Stimulated activated naive CD8-positive, alpha-beta T cell treated with anti-CD3 and anti-CD28 coated beads, Interleukin-15, amount 100 ng/mL, for 72 hours (primary cell): ENCODE results near the gene VSTM5.

Source experiments
- ATAC-seq: fragments of 150-1000 bp; cut with Tn5 transposase; 2 replicates; pipeline ENCODE4 v1.10.0; 2021; ENCODE audit warnings: mild to moderate bottlenecking, moderate library complexity
- DNase-seq, 2 donors: peaks; one replicate each; pipeline ENCODE4 v3.0.0; 2021 to 2022
- H3K27ac Mint-ChIP-seq, 2 donors: one replicate each; pipeline ENCODE4 v1.8.0; 2022; ENCODE audit warnings: mild to moderate bottlenecking in 2 of 2, mixed read lengths in 2 of 2, moderate library complexity in 2 of 2
- H3K27me3 Mint-ChIP-seq: one replicate; pipeline ENCODE4 v1.8.0; 2022; ENCODE audit warnings: mixed read lengths
- H3K4me1 Mint-ChIP-seq: one replicate; pipeline ENCODE4 v1.8.0; 2022; ENCODE audit warnings: mild to moderate bottlenecking, mixed read lengths
- H3K4me3 Mint-ChIP-seq, 2 donors: one replicate each; pipeline ENCODE4 v1.8.0; 2022; ENCODE audit warnings: mild to moderate bottlenecking in 2 of 2, mixed read lengths in 2 of 2, moderate library complexity in 1 of 2
- H3K9me3 Mint-ChIP-seq, 2 donors: one replicate each; pipeline ENCODE4 v1.8.0; 2022; ENCODE audit warnings: mixed read lengths in 2 of 2

The VSTM5 gene

GRCh38 chr11:93822359-93822758 lies 28.1 kb downstream of the VSTM5 start:
- Mint-ChIP-seq H3K9me3 (no peaks in the 10 kb centered on the region), H3K4me3 (no peak overlapping the region), H3K27me3 (no peaks in the 10 kb centered on the region), H3K27ac (no peak overlapping the region), H3K4me1 (no peaks in the 10 kb centered on the region)
- DNase-seq (no peak), ATAC-seq (no peak)

GRCh38 chr11:93821617-93822016 lies 28.8 kb downstream of the VSTM5 start:
- Mint-ChIP-seq H3K4me3 (no peak overlapping the region), H3K27ac (no peak overlapping the region), H3K27me3 (no peaks in the 10 kb centered on the region), H3K4me1 (no peaks in the 10 kb centered on the region), H3K9me3 (no peaks in the 10 kb centered on the region)
- no peak for ATAC-seq
- no peak for DNase-seq

- no peak for DNase-seq
Observed at GRCh38 chr11:93820847-93821246, 29.6 kb downstream of the VSTM5 start.

GRCh38 chr11:93819966-93820695 lies 30.3 kb downstream of the VSTM5 start:
- H3K27me3 Mint-ChIP-seq, result no peaks in the 10 kb centered on the region
- no peaks in the 10 kb centered on the region for H3K4me1 Mint-ChIP-seq
- no peaks in the 10 kb centered on the region for H3K9me3 Mint-ChIP-seq
- no peak overlapping the region for H3K27ac Mint-ChIP-seq
- no peak for DNase-seq
- peak; percentile 46 for ATAC-seq
- no peak overlapping the region for H3K4me3 Mint-ChIP-seq

More at GRCh38 chr11:93820847-93821246, 29.6 kb downstream of the VSTM5 start:
- Mint-ChIP-seq H3K4me3 (no peak overlapping the region), H3K27me3 (no peaks in the 10 kb centered on the region), H3K27ac (no peak overlapping the region), H3K4me1 (no peaks in the 10 kb centered on the region), H3K9me3 (no peaks in the 10 kb centered on the region)
- ATAC-seq, result no peak

- no peak overlapping the region for H3K27ac Mint-ChIP-seq
- DNase-seq, result no peak
- no peaks in the 10 kb centered on the region for H3K9me3 Mint-ChIP-seq
Observed at GRCh38 chr11:93817426-93818348, 32.7 kb downstream of the VSTM5 start.

GRCh38 chr11:93814966-93815633 lies 35.3 kb downstream of the VSTM5 start:
- H3K27ac Mint-ChIP-seq, result no peak overlapping the region
- no peaks in the 10 kb centered on the region for H3K27me3 Mint-ChIP-seq
- ATAC-seq (no peak), DNase-seq (no peak)
- no peak overlapping the region for H3K4me3 Mint-ChIP-seq
- no peaks in the 10 kb centered on the region for H3K4me1 Mint-ChIP-seq
- no peaks in the 10 kb centered on the region for H3K9me3 Mint-ChIP-seq

More at GRCh38 chr11:93817426-93818348, 32.7 kb downstream of the VSTM5 start:
- no peak for ATAC-seq
- Mint-ChIP-seq H3K4me3 (no peak overlapping the region), H3K27me3 (no peaks in the 10 kb centered on the region), H3K4me1 (no peaks in the 10 kb centered on the region)

GRCh38 chr11:93813974-93814373 lies 36.4 kb downstream of the VSTM5 start:
- Mint-ChIP-seq H3K4me3 (no peak overlapping the region), H3K27me3 (no peaks in the 10 kb centered on the region), H3K27ac (no peak overlapping the region), H3K4me1 (no peaks in the 10 kb centered on the region), H3K9me3 (no peaks in the 10 kb centered on the region)
- ATAC-seq (no peak), DNase-seq (no peak)

- H3K9me3 Mint-ChIP-seq, result no peaks in the 10 kb centered on the region
- ATAC-seq (no peak), DNase-seq (no peak)
- H3K27ac Mint-ChIP-seq, result no peak overlapping the region
- no peaks in the 10 kb centered on the region for H3K27me3 Mint-ChIP-seq
- H3K4me3 Mint-ChIP-seq, result no peak overlapping the region
- no peaks in the 10 kb centered on the region for H3K4me1 Mint-ChIP-seq
Observed at GRCh38 chr11:93807980-93808379, 42.4 kb downstream of the VSTM5 start.

- no peak overlapping the region for H3K27ac Mint-ChIP-seq
- ATAC-seq (no peak), DNase-seq (no peak)
- H3K4me1 Mint-ChIP-seq, result no peaks in the 10 kb centered on the region
- H3K4me3 Mint-ChIP-seq, result no peak overlapping the region
- H3K27me3 Mint-ChIP-seq, result no peaks in the 10 kb centered on the region
- no peaks in the 10 kb centered on the region for H3K9me3 Mint-ChIP-seq
Observed at GRCh38 chr11:93804879-93805278, 45.5 kb downstream of the VSTM5 start.

GRCh38 chr11:93801366-93801765 lies 49.1 kb downstream of the VSTM5 start:
- no peak for ATAC-seq
- DNase-seq, result no peak
- no peaks in the 10 kb centered on the region for H3K27me3 Mint-ChIP-seq
- H3K4me1 Mint-ChIP-seq, result no peaks in the 10 kb centered on the region
- H3K9me3 Mint-ChIP-seq, result no peaks in the 10 kb centered on the region
- H3K4me3 Mint-ChIP-seq, result no peak overlapping the region
- no peak overlapping the region for H3K27ac Mint-ChIP-seq

- no peaks in the 10 kb centered on the region for H3K27me3 Mint-ChIP-seq
- no peak overlapping the region for H3K4me3 Mint-ChIP-seq
- DNase-seq (no peak), ATAC-seq (no peak)
- H3K4me1 Mint-ChIP-seq, result peaks cover 4% of the 10 kb centered on the region
- peak overlapping the region in 1 of 2 donors; percentile 24 for H3K27ac Mint-ChIP-seq
- H3K9me3 Mint-ChIP-seq, result no peaks in the 10 kb centered on the region
Observed at GRCh38 chr11:93796441-93797231, 53.8 kb downstream of the VSTM5 start.

GRCh38 chr11:93791493-93791892 lies 58.9 kb downstream of the VSTM5 start:
- H3K27ac Mint-ChIP-seq, result peak overlapping the region in 1 of 2 donors; percentile 34
- ATAC-seq, result no peak
- H3K27me3 Mint-ChIP-seq, result no peaks in the 10 kb centered on the region
- no peak overlapping the region for H3K4me3 Mint-ChIP-seq
- H3K4me1 Mint-ChIP-seq, result peaks cover 22% of the 10 kb centered on the region
- no peak for DNase-seq
- H3K9me3 Mint-ChIP-seq, result no peaks in the 10 kb centered on the region

- DNase-seq, result no peak
- ATAC-seq, result peak; percentile 50
- Mint-ChIP-seq H3K27me3 (no peaks in the 10 kb centered on the region), H3K27ac (peak overlapping the region; percentile 93 to 96), H3K4me3 (peak overlapping the region; percentile 92 to 100), H3K9me3 (no peaks in the 10 kb centered on the region), H3K4me1 (peaks cover 44% of the 10 kb centered on the region)
Observed at GRCh38 chr11:93784935-93785360, 65.5 kb downstream of the VSTM5 start.

- Mint-ChIP-seq H3K4me1 (peaks cover 44% of the 10 kb centered on the region), H3K27ac (peak within 1 kb of the TSS; percentile 93 to 96), H3K9me3 (no peaks in the 10 kb centered on the region), H3K4me3 (peak within 1 kb of the TSS; percentile 92 to 100), H3K27me3 (no peaks in the 10 kb centered on the region)
- ATAC-seq, result peak; percentile 95
- peak; percentile 76 to 87 for DNase-seq
Observed at GRCh38 chr11:93784145-93784934, 66.1 kb downstream of the VSTM5 start, which contains the start of gene MED17. MED17 (plus strand) TSS chr11:93784282; CDS start chr11:93784514, 232 bp downstream.
